HCT116 (cell line): ENCODE data around the gene RUVBL1. TPM values are rescaled to one million over a fixed set of nuclear protein-coding genes. Genes with fewer than 3 reads are reported as not detected.

ENCODE experiments used
- ATAC-seq: fragments of 200-7000 bp; cut with Tn5 transposase; 2 replicates; pipeline ENCODE4 v1.9.1; 2020; ENCODE audit warnings: mild to moderate bottlenecking, moderate library complexity
- BruUV-seq: library from RNA; stranded (reverse); fragments of 400-500 nt; replicated peaks from 2 replicates; lab custom pipeline; 2021; lab: Mats Ljungman, UMichigan
- CTCF ChIA-PET: fragments of 300-600 bp; sonication (Branson Sonifier 250); formaldehyde crosslinking; loops from one replicate; lab custom pipeline; 2021; ENCODE audit warnings: antibody characterized with exemption; lab: Charles Lee
- POLR2A ChIA-PET: fragments of 300-600, 350-600 bp; sonication (Branson Sonifier 250); formaldehyde crosslinking; loops from one replicate; lab custom pipeline; 2021; ENCODE audit warnings: antibody characterized with exemption; lab: Charles Lee
- RAD21 ChIA-PET, 2 experiments: fragments of 300-600 bp; sonication (Branson Sonifier 250); formaldehyde crosslinking; loops; one replicate each; lab custom pipeline; 2023; ENCODE audit warnings: low total read pairs in 2 of 2; ENCODE audit not compliant: uncharacterized antibody in 2 of 2, unreplicated experiment in 2 of 2, low non-redundant PET in 1 of 2; lab: Charles Lee
- DNase-seq: peaks from one replicate; pipeline ENCODE4 v3.0.0-alpha.2; 2010; ENCODE audit warnings: low read depth, low spot score
- H2AFZ ChIP-seq: fragments of 200-600 bp; shearing (Covaris generic), sonication (generic); 2 replicates; pipeline ENCODE4 v1.6.1; 2017; ENCODE audit warnings: low read depth, mixed run types, mixed read lengths, antibody characterized with exemption, low read length; ENCODE audit not compliant: poor library complexity, severe bottlenecking
- H3K27ac ChIP-seq: 2 replicates; pipeline ENCODE4 v1.5.1; 2012; ENCODE audit warnings: low read depth, low read length
- H3K27me3 ChIP-seq: fragments of 200-600 bp; sonication (generic); 2 replicates; pipeline ENCODE4 v1.6.1; 2016; ENCODE audit warnings: mixed run types, low read length, mixed read lengths; ENCODE audit not compliant: insufficient read depth
- H3K36me3 ChIP-seq, 2 experiments: fragments of 200-500 bp in 1 of 2; fragments of 200-600 bp in 1 of 2; sonication (Bioruptor generic) in 1 of 2; sonication (generic) in 1 of 2; 2 replicates each; pipeline versions ENCODE4 v1.5.1 to v1.6.1; 2014 to 2016; ENCODE audit warnings: low read length in 2 of 2, inconsistent platforms in 1 of 2, mixed read lengths in 1 of 2, mixed run types in 1 of 2; ENCODE audit not compliant: insufficient read depth in 2 of 2, control insufficient read depth in 1 of 2
- H3K4me1 ChIP-seq, 2 experiments: fragments of 200-600 bp in 1 of 2; sonication (generic) in 1 of 2; 2 replicates each; pipeline versions ENCODE4 v1.5.1 to v1.6.1; 2012 to 2017; ENCODE audit warnings: low read length in 2 of 2, inconsistent platforms in 1 of 2, mild to moderate bottlenecking in 1 of 2, mixed read lengths in 1 of 2, mixed run types in 1 of 2, moderate library complexity in 1 of 2; ENCODE audit not compliant: insufficient read depth in 2 of 2, control insufficient read depth in 1 of 2
- H3K4me2 ChIP-seq: fragments of 200-600 bp; sonication (generic); 2 replicates; pipeline ENCODE4 v1.6.1; 2017; ENCODE audit warnings: mixed run types, low read length, mixed read lengths
- H3K4me3 ChIP-seq, 2 experiments: fragments of 200-600 bp in 1 of 2; sonication (generic) in 1 of 2; replicated peaks in 1 of 2; 2 replicates each; pipeline ENCODE4 v1.5.1; 2011 to 2016; ENCODE audit warnings: low read length in 2 of 2, control low read depth in 1 of 2, low read depth in 1 of 2, mild to moderate bottlenecking in 1 of 2, mixed read lengths in 1 of 2, mixed run types in 1 of 2
- H3K79me2 ChIP-seq: fragments of 200-600 bp; sonication (generic); 2 replicates; pipeline ENCODE4 v1.6.1; 2017; ENCODE audit warnings: mild to moderate bottlenecking, mixed run types, low read length, moderate library complexity, mixed read lengths; ENCODE audit not compliant: insufficient read depth
- H3K9ac ChIP-seq: fragments of 200-600 bp; sonication (generic); 2 replicates; pipeline ENCODE4 v1.6.1; 2016; ENCODE audit warnings: low read length, mixed read lengths
- H3K9me2 ChIP-seq: fragments of 200-600 bp; sonication (generic), shearing (Covaris generic); 2 replicates; pipeline ENCODE4 v1.6.1; 2017; ENCODE audit warnings: mixed run types, mild to moderate bottlenecking, moderate library complexity; ENCODE audit not compliant: insufficient read depth
- H3K9me3 ChIP-seq, 2 experiments: fragments of 200-500 bp in 1 of 2; fragments of 200-600 bp in 1 of 2; sonication (Bioruptor generic) in 1 of 2; sonication (generic) in 1 of 2; 2 replicates each; pipeline ENCODE4 v1.6.1; 2014 to 2017; ENCODE audit warnings: low read length in 2 of 2, mixed read lengths in 2 of 2, inconsistent platforms in 1 of 2, low read depth in 1 of 2, mild to moderate bottlenecking in 1 of 2, mixed run types in 1 of 2, moderate library complexity in 1 of 2; ENCODE audit not compliant: control insufficient read depth in 1 of 2, insufficient read depth in 1 of 2
- H4K20me1 ChIP-seq: fragments of 200-600 bp; sonication (generic), shearing (Covaris generic); 2 replicates; pipeline ENCODE4 v1.6.1; 2017; ENCODE audit warnings: mixed run types, mild to moderate bottlenecking, moderate library complexity; ENCODE audit not compliant: insufficient read depth
- ATF3 ChIP-seq: IDR thresholded peaks from 2 replicates; pipeline ENCODE4 v1.6.1; 2012
- CEBPB ChIP-seq: IDR thresholded peaks from 2 replicates; pipeline ENCODE4 v1.6.1; 2012; ENCODE audit warnings: low read depth
- EGR1 ChIP-seq: IDR thresholded peaks from 2 replicates; pipeline ENCODE4 v1.6.1; 2012; ENCODE audit warnings: low read depth
- ELF1 ChIP-seq: IDR thresholded peaks from 2 replicates; pipeline ENCODE4 v1.6.1; 2012; ENCODE audit warnings: low read depth, borderline replicate concordance
- EZH2 ChIP-seq: fragments of 200-600 bp; sonication (generic); IDR thresholded peaks from 2 replicates; pipeline ENCODE4 v1.6.1; 2017; ENCODE audit warnings: antibody characterized with exemption, mixed run types
- EZH2phosphoT487 ChIP-seq: fragments of 200-600 bp; IDR thresholded peaks from 2 replicates; pipeline ENCODE4 v1.6.1; 2018; ENCODE audit warnings: antibody characterized with exemption, borderline replicate concordance
- FOSL1 ChIP-seq: IDR thresholded peaks from 2 replicates; pipeline ENCODE4 v1.6.1; 2012; ENCODE audit warnings: low read depth
- JUND ChIP-seq: IDR thresholded peaks from 2 replicates; pipeline ENCODE4 v1.6.1; 2012
- POLR2A ChIP-seq: IDR thresholded peaks from 2 replicates; pipeline ENCODE4 v1.7.0; 2011; ENCODE audit warnings: borderline replicate concordance; ENCODE audit not compliant: insufficient read depth, insufficient read length; ENCODE audit errors: extremely low read depth
- POLR2AphosphoS5 ChIP-seq: IDR thresholded peaks from 2 replicates; pipeline ENCODE4 v1.6.1; 2011; ENCODE audit warnings: mild to moderate bottlenecking, low read depth, low read length, moderate library complexity
- RAD21 ChIP-seq: IDR thresholded peaks from 2 replicates; pipeline ENCODE4 v1.6.1; 2012; ENCODE audit warnings: low read depth, mild to moderate bottlenecking
- SIN3A ChIP-seq: IDR thresholded peaks from 2 replicates; pipeline ENCODE4 v1.6.1; 2012; ENCODE audit warnings: low read depth
- SP1 ChIP-seq: IDR thresholded peaks from 2 replicates; pipeline ENCODE4 v1.6.1; 2012; ENCODE audit warnings: low read depth
- SRF ChIP-seq: IDR thresholded peaks from 2 replicates; pipeline ENCODE4 v1.6.1; 2012; ENCODE audit warnings: low read depth
- TCF7L2 ChIP-seq: IDR thresholded peaks from 2 replicates; pipeline ENCODE4 v1.7.0; 2011; ENCODE audit warnings: borderline replicate concordance, inconsistent platforms; ENCODE audit not compliant: insufficient read depth, insufficient read length; ENCODE audit errors: extremely low read depth
- YY1 ChIP-seq: IDR thresholded peaks from 2 replicates; pipeline ENCODE4 v1.6.1; 2011; ENCODE audit warnings: low read length, low read depth, moderate library complexity, mild to moderate bottlenecking; ENCODE audit not compliant: insufficient replicate concordance; ENCODE audit errors: extremely low read depth
- ZFX ChIP-seq: fragments of 450-650 bp; IDR thresholded peaks from 2 replicates; pipeline ENCODE4 v1.6.1; 2017
- ZNF274 ChIP-seq: fragments of 200-500 bp; sonication (Bioruptor generic); IDR thresholded peaks from 2 replicates; pipeline ENCODE4 v1.6.1; 2014; ENCODE audit warnings: mild to moderate bottlenecking, low read depth, low read length, inconsistent platforms
- intact Hi-C: fragments of 100-400 bp; cut with micrococcal nuclease; formaldehyde crosslinking; loops from 2 replicates; pipeline ENCODE4 v1.10.0; 2022
- total RNA-seq: library from RNA; stranded (reverse); gene quantifications from one replicate; pipeline ENCODE4 v1.2.1, GENCODE V29; 2021; ENCODE audit not compliant: unreplicated experiment
- TF ChIP-seq, protein P1 (sequence below): IDR thresholded peaks from 2 replicates; pipeline ENCODE4 v1.6.1; 2012; ENCODE audit warnings: low read depth
- TF ChIP-seq, protein P2 (sequence below), 3 experiments: fragments of 200-600 bp in 1 of 3; sonication (generic) in 1 of 3; IDR thresholded peaks in 2 of 3; conservative IDR thresholded peaks in 1 of 3; 2 replicates each; pipeline ENCODE4 v1.5.1; 2012 to 2017; ENCODE audit warnings: low read depth in 2 of 3, low read length in 2 of 3, antibody characterized with exemption in 1 of 3, borderline replicate concordance in 1 of 3, control low read depth in 1 of 3, mild to moderate bottlenecking in 1 of 3, mixed read lengths in 1 of 3, mixed run types in 1 of 3, moderate library complexity in 1 of 3; ENCODE audit not compliant: insufficient read depth in 1 of 3
- TF ChIP-seq, protein P3 (sequence below): IDR thresholded peaks from 2 replicates; pipeline ENCODE4 v1.6.1; 2011; ENCODE audit warnings: mild to moderate bottlenecking, low read length, moderate library complexity; ENCODE audit not compliant: insufficient replicate concordance; ENCODE audit errors: extremely low read depth

Gene RUVBL1
- total RNA-seq, 1 experiment from 2014 or later, result 129 TPM

- peak; percentile 67 for ATAC-seq
- peaks cover 25 to 47% of the 10 kb centered on the region in 2 experiments for H3K36me3 ChIP-seq
- H2AFZ ChIP-seq, result no peak overlapping the region
- H3K9me3 ChIP-seq, result no peaks in the 10 kb centered on the region
- no peaks in the 10 kb centered on the region for H3K27me3 ChIP-seq
- CTCF ChIA-PET, result no interaction called here
- POLR2A ChIA-PET, result no interaction called here
- peak overlapping the region; percentile 28 for H3K4me2 ChIP-seq
- no peak overlapping the region for H3K4me3 ChIP-seq
- peaks cover 13 to 17% of the 10 kb centered on the region in 2 experiments for H3K4me1 ChIP-seq
- DNase-seq, result peak; percentile 43
- H3K27ac ChIP-seq, result peak overlapping the region; percentile 54
- H4K20me1 ChIP-seq, result no peaks in the 10 kb centered on the region
- peaks cover 95% of the 10 kb centered on the region for H3K79me2 ChIP-seq
- H3K9ac ChIP-seq, result peak overlapping the region; percentile 22
- no peaks in the 10 kb centered on the region for H3K9me2 ChIP-seq
- no TSS peak for BruUV-seq
- intact Hi-C loops, result no loop called here
- RAD21 ChIA-PET, result no interaction called here
- TF ChIP-seq FOSL1 (peak; percentile 75), RAD21 (no peak), EGR1 (no peak), ZFX (no peak), SP1 (no peak), CEBPB (no peak), ZNF274 (no peak), ATF3 (no peak), YY1 (no peak), EZH2phosphoT487 (no peak), SRF (no peak), ELF1 (no peak), EZH2 (no peak), TCF7L2 (no peak), POLR2A (no peak), SIN3A (no peak), POLR2AphosphoS5 (peak; percentile 20; the same call in 1 of the 2 replicates), JUND (peak; percentile 51)
- TF ChIP-seq, protein P1, sequence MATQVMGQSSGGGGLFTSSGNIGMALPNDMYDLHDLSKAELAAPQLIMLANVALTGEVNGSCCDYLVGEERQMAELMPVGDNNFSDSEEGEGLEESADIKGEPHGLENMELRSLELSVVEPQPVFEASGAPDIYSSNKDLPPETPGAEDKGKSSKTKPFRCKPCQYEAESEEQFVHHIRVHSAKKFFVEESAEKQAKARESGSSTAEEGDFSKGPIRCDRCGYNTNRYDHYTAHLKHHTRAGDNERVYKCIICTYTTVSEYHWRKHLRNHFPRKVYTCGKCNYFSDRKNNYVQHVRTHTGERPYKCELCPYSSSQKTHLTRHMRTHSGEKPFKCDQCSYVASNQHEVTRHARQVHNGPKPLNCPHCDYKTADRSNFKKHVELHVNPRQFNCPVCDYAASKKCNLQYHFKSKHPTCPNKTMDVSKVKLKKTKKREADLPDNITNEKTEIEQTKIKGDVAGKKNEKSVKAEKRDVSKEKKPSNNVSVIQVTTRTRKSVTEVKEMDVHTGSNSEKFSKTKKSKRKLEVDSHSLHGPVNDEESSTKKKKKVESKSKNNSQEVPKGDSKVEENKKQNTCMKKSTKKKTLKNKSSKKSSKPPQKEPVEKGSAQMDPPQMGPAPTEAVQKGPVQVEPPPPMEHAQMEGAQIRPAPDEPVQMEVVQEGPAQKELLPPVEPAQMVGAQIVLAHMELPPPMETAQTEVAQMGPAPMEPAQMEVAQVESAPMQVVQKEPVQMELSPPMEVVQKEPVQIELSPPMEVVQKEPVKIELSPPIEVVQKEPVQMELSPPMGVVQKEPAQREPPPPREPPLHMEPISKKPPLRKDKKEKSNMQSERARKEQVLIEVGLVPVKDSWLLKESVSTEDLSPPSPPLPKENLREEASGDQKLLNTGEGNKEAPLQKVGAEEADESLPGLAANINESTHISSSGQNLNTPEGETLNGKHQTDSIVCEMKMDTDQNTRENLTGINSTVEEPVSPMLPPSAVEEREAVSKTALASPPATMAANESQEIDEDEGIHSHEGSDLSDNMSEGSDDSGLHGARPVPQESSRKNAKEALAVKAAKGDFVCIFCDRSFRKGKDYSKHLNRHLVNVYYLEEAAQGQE, result no peak
- TF ChIP-seq, protein P2, sequence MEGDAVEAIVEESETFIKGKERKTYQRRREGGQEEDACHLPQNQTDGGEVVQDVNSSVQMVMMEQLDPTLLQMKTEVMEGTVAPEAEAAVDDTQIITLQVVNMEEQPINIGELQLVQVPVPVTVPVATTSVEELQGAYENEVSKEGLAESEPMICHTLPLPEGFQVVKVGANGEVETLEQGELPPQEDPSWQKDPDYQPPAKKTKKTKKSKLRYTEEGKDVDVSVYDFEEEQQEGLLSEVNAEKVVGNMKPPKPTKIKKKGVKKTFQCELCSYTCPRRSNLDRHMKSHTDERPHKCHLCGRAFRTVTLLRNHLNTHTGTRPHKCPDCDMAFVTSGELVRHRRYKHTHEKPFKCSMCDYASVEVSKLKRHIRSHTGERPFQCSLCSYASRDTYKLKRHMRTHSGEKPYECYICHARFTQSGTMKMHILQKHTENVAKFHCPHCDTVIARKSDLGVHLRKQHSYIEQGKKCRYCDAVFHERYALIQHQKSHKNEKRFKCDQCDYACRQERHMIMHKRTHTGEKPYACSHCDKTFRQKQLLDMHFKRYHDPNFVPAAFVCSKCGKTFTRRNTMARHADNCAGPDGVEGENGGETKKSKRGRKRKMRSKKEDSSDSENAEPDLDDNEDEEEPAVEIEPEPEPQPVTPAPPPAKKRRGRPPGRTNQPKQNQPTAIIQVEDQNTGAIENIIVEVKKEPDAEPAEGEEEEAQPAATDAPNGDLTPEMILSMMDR (IDR thresholded peaks at IDR 0.05 in 2 of 3, conservative IDR thresholded peaks at IDR 0.05 in 1 of 3; ENCODE audit: borderline replicate concordance in 1 of 3, insufficient read depth in 1 of 3, low read depth in 2 of 3, low read length in 2 of 3), result no peak
- TF ChIP-seq, protein P3, sequence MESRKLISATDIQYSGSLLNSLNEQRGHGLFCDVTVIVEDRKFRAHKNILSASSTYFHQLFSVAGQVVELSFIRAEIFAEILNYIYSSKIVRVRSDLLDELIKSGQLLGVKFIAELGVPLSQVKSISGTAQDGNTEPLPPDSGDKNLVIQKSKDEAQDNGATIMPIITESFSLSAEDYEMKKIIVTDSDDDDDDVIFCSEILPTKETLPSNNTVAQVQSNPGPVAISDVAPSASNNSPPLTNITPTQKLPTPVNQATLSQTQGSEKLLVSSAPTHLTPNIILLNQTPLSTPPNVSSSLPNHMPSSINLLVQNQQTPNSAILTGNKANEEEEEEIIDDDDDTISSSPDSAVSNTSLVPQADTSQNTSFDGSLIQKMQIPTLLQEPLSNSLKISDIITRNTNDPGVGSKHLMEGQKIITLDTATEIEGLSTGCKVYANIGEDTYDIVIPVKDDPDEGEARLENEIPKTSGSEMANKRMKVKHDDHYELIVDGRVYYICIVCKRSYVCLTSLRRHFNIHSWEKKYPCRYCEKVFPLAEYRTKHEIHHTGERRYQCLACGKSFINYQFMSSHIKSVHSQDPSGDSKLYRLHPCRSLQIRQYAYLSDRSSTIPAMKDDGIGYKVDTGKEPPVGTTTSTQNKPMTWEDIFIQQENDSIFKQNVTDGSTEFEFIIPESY, result no peak
Observed at GRCh38 chr3:128112357-128112968, 11.1 kb downstream of the RUVBL1 start.
